PC-9 (cell line): ENCODE results near the gene SPAG7.

Experiments used
- CTCF ChIP-seq: fragments of 200-600 bp; sonication (generic); conservative IDR thresholded peaks from 2 replicates; pipeline ENCODE4 v1.6.1; 2017; ENCODE audit warnings: mixed run types, antibody characterized with exemption, mild to moderate bottlenecking, moderate library complexity
- EZH2 ChIP-seq: fragments of 200-600 bp; sonication (generic); IDR thresholded peaks from 2 replicates; pipeline ENCODE4 v1.8.0; 2017; ENCODE audit warnings: antibody characterized with exemption, low read depth

GRCh38 chr17:4998732-4999429 lies 31.3 kb upstream of the SPAG7 start:
- no peak for TF ChIP-seq CTCF
- no peak for TF ChIP-seq EZH2
